ENCODE results near the gene MED14. TPM values are rescaled to one million over a fixed set of nuclear protein-coding genes. Genes with fewer than 3 reads are reported as not detected.

Gene MED14
- total RNA-seq, 4 donors from 2014 or later: 12.6 to 125 (median 46.8) TPM

DNA sequence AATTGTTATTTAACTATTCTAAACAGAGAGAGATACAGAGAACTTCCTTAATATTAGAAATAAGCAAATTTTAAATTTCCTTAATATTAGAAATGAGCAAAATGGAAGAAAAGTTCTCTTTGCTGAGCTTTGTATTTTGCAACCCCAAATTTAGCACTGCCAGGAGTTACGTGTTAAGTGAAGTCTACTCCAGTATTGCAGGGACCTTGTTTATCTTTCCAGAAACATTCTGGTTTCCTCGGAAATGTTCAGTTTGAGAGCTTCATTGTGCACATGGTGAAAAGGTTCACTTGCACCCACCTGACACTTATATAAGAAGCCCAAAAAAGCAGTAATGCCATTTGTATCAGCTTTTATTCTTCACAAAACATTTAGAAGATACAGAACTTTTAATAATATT lies 81.8 kb downstream of the MED14 start:
- no peaks in the 10 kb centered on the region for H3K4me1 ChIP-seq
- DNase-seq: no peak
- H3K27ac ChIP-seq: no peak overlapping the region
- H3K27me3 ChIP-seq: no peaks in the 10 kb centered on the region
- TF ChIP-seq CTCF (IDR thresholded peaks at IDR 0.05) (no peak), POLR2A (IDR thresholded peaks at IDR 0.05) (no peak)
- H3K9me3 ChIP-seq: no peaks in the 10 kb centered on the region
- intact Hi-C loops (cut with DNase I; ENCODE audit: low total_unique reads): loop anchor here (10.0 kb wide), 2 partner anchors 141 to 461 kb away; no protein-coding TSS in a partner anchor
- no peak overlapping the region for H3K4me3 ChIP-seq
- H3K36me3 ChIP-seq: no peaks in the 10 kb centered on the region

DNA sequence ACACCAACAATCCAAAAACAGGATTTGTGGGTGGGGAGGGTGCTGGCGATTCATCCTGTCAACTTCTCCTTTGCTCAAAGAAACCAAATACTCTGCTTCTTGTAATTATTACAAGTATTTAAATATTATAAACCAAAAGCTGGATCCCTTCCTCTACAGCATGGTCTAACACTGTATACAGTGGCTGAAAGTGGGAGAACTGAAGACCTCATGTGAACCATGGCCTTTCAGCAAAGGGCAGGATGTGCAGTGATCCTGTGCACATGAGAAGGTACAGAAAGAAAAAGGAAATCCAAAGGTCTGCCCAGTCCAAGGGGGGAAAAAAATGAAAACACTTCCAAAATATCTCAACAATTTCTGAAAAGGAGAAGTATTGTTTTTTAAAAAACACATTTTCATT lies 82.7 kb downstream of the MED14 start:
- no peak overlapping the region for H3K27ac ChIP-seq
- no peak for TF ChIP-seq POLR2A (IDR thresholded peaks at IDR 0.05)
- no peak for TF ChIP-seq CTCF (IDR thresholded peaks at IDR 0.05)

DNA sequence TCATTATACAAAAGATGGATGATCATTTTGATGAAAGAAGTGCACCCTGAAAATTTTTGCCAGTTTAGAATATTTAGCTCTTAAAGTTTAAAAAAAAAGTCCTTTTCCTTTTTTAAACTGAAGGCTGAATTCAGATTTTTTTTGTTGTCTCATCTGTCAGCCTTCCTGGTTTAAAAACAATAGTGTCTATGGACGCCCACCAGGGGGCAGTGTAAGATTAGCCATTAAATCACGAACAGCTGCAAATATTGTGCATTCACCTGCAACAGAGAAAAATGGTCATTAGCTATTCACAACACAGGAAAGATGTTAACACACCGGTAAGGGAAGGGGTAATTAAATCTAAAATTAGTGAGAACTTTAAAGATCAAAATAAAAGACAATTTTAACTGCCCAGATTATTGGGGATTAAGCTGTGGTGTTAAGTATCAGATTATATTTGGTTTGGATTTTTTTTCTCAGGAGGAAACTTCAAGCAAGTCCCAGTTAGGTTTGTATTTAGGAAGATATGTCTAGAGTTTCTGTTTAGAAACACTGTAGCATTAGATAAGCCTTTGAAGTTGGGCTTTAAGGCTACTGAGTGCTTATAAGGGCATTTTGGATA lies 83.6 kb downstream of the MED14 start:
- H3K4me1 ChIP-seq: no peaks in the 10 kb centered on the region
- H3K36me3 ChIP-seq: no peaks in the 10 kb centered on the region
- H3K27me3 ChIP-seq: no peaks in the 10 kb centered on the region
- H3K27ac ChIP-seq: no peak overlapping the region
- peak; percentile 65 to 76 for DNase-seq
- TF ChIP-seq CTCF (IDR thresholded peaks at IDR 0.05) (peak; percentile 82 to 90 (median 86)), POLR2A (IDR thresholded peaks at IDR 0.05) (no peak)
- no peak overlapping the region for H3K4me3 ChIP-seq
- intact Hi-C loops (cut with DNase I; ENCODE audit: low total_unique reads): loop anchor here (10.0 kb wide), 2 partner anchors 143 to 463 kb away; no protein-coding TSS in a partner anchor
- H3K9me3 ChIP-seq: no peaks in the 10 kb centered on the region

More for the DNA sequence above, 82.7 kb downstream of the MED14 start:
- Histone ChIP-seq H3K9me3 (no peaks in the 10 kb centered on the region), H3K27me3 (no peaks in the 10 kb centered on the region), H3K4me3 (no peak overlapping the region), H3K36me3 (no peaks in the 10 kb centered on the region), H3K4me1 (no peaks in the 10 kb centered on the region)
- intact Hi-C loops (cut with DNase I; ENCODE audit: low total_unique reads): loop anchor here (10.0 kb wide), 2 partner anchors 142 to 462 kb away; no protein-coding TSS in a partner anchor
- no peak for DNase-seq

DNA sequence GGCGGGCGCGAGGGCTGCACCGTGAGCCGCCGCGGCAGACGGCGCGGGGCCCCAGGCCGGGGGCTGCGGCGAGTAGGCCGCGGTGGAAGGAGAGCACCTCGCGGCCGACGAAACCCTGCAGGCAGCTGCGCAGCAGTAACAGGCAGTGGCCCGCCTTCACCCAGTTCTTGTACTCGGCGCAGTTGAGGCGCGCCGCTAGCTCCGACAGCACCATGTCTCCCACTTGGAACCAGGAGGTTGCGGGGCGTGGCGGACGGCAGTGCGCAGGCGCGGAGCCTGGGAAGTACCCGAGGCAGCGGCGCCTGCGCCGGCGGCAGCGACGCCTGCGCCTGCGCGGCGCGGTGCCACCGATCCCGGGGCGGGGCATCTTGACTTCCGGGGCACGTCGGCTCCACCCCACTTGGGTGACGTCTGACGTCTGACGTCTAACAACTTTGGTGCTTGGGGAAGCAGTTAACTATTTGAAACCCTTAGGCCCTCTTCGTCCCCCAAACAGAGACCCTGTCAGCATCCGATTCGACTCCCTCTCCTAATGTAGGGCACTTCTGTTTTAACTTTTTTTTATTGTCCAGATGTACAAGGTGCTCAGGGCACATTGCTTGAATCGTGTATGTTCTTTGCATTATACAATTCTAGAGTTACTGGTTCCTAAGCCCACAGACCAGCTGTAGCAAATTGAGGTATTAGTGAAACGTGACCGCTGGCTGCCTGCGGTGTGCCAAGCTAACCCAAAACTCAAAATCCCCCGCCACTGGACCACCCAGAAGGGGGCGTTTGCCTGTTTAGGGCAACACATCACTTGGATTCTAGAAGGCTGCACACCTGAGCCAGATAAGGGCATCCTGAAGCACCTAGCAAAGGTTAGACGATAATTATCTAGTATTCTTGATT lies 87.8 kb downstream of the MED14 start, which contains the start of gene CXorf38:
Gene CXorf38, minus strand, starts transcription at position 255 of the 891 bp plus-strand sequence. Its CDS starts 41 bp downstream, at position 214.
- Histone ChIP-seq H3K4me1 (peaks cover 0 to 3% of the 10 kb centered on the region in 2 donors), H3K9me3 (no peaks in the 10 kb centered on the region), H3K27me3 (no peaks in the 10 kb centered on the region), H3K27ac (peak within 1 kb of the TSS; percentile 82 to 83), H3K4me3 (peak within 1 kb of the TSS; percentile 53 to 94), H3K36me3 (no peaks in the 10 kb centered on the region)
- DNase-seq: peak; percentile 93 to 98
- TF ChIP-seq CTCF (IDR thresholded peaks at IDR 0.05): no peak
- peak; percentile 31 to 76 for TF ChIP-seq POLR2A (IDR thresholded peaks at IDR 0.05)
- intact Hi-C loops (cut with DNase I; ENCODE audit: low total_unique reads): no loop called here
